DMS114 treated with DMSO at 0.1 percent for 48 hours (cell line): ENCODE results near the gene C5orf24.

ENCODE experiments used
- DNase-seq: peaks from one replicate; lab custom pipeline; 2025; ENCODE audit not compliant: unreplicated experiment; lab: John Stamatoyannopoulos, UW

C5orf24 gene

GRCh38 chr5:134905246-134905996, 59.7 kb downstream of the C5orf24 start:
- DNase-seq, result peak; percentile 74

- DNase-seq, result no peak
Observed at GRCh38 chr5:134906811-134907210, 61.0 kb downstream of the C5orf24 start.
